SHP77 treated with DMSO at 0.1 percent for 48 hours (cell line): ENCODE measurements around the gene EPS8L3.
"Not testable (repeated sequence)": the region's sequence is repeated elsewhere in the genome, so short reads cannot be mapped to it uniquely, and the experiment has no call there.

Experiments used
- DNase-seq: peaks from one replicate; lab custom pipeline; 2025; lab: John Stamatoyannopoulos, UW

Gene EPS8L3

DNA sequence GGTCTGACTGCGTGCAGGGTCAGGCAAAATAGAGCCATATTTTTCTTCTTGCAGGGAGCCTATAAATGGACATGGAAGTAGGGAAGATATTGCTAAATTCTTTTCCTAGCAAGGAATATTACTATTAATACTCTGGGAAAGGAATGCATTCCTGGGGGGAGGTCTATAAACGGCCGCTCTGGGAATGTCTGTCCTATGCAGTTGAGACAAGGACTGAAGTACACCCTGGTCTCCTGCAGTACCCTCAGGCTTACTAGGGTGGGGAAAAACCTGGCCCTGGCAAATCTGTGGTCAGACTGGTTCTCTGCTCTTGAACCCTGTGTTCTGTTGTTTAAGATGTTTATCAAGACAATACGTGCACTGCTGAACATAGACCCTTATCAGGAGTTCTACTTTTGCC, 54.8 kb downstream of the EPS8L3 start:
- DNase-seq = not testable (repeated sequence)

DNA sequence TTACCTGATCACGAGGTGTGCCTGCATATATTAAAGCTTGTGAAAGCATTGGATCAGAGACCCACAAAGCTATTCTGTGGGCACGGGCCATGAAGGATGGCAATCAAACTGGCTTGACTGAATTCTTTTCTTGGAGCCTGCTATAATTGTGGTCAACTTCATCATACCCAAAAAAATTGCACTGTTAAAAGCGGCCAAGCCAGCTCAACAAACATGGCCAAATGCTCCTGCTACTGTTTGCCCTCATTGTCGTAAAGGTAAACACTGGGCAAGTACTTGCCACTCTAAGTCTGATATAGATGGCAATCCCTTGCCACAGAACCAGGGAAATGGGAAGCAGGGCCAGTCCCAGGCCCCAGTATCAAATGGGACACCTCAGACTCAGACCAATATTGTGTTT, 58.3 kb downstream of the EPS8L3 start:
- no peak for DNase-seq

DNA sequence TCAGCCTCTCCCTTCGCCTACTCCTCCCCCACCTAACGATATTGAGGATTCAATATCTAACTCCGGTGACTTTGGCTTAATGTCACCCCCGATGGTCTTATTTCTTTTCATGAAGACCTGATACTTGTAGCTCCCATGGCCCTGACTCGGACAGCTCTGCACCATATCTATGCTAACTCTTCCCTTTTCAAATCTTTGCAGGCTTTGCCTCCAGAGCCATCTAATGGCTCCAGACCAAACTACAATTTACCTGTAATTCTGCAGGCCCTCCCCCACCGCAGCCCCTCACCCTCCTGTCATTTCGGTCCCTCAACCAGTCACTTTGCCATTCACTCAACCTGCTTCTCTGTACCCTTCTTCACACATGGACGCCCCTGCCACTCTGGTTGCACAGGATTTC, 59.5 kb downstream of the EPS8L3 start:
- no peak for DNase-seq

DNA sequence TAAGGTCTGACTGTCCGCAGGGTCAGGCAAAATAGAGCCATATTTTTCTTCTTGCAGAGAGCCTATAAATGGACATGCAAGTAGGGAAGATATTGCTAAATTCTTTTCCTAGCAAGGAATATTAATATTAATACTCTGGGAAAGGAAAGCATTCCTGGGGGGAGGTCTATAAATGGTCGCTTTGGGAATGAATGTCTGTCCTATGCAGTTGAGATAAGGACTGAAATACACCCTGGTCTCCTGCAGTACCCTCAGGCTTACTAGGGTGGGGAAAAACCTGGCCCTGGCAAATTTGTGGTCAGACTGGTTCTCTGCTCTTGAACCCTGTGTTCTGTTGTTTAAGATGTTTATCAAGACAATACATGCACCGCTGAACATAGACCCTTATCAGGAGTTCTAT, 60.8 kb downstream of the EPS8L3 start:
- not testable (repeated sequence) for DNase-seq
